Osteoblast (primary cell): Measurements from ENCODE around the gene EPHA1. TPM values are rescaled to one million over a fixed set of nuclear protein-coding genes. Genes with fewer than 3 reads are reported as not detected.

Experiments used
- DNase-seq: peaks from one replicate; pipeline ENCODE4 v3.0.0; 2011; ENCODE audit warnings: low spot score, mixed read lengths; ENCODE audit not compliant: insufficient read length; ENCODE audit errors: missing footprints
- H2AFZ ChIP-seq: 2 replicates; pipeline ENCODE4 v1.6.0; 2011; ENCODE audit warnings: mild to moderate bottlenecking, low read length
- H3K27ac ChIP-seq: 2 replicates; pipeline ENCODE4 v1.5.1; 2011; ENCODE audit warnings: mild to moderate bottlenecking, low read depth, low read length, moderate library complexity
- H3K27me3 ChIP-seq: 2 replicates; pipeline ENCODE4 v1.6.0; 2012; ENCODE audit warnings: mild to moderate bottlenecking, control low read depth, inconsistent platforms, low read length, moderate library complexity; ENCODE audit not compliant: insufficient read depth
- H3K36me3 ChIP-seq: 2 replicates; pipeline ENCODE4 v1.5.1; 2011; ENCODE audit warnings: mild to moderate bottlenecking, low read length, control low read depth, moderate library complexity; ENCODE audit not compliant: insufficient read depth
- H3K4me1 ChIP-seq: 2 replicates; pipeline ENCODE4 v1.5.1; 2011; ENCODE audit warnings: mild to moderate bottlenecking, low read length, control low read depth, moderate library complexity; ENCODE audit not compliant: insufficient read depth
- H3K4me2 ChIP-seq: 2 replicates; pipeline ENCODE4 v1.6.0; 2011; ENCODE audit warnings: mild to moderate bottlenecking, low read length; ENCODE audit not compliant: insufficient read depth
- H3K4me3 ChIP-seq: fragments of 200-600 bp; sonication (generic); 3 replicates; pipeline ENCODE4 v1.5.1; 2012; ENCODE audit warnings: mild to moderate bottlenecking, low read length, inconsistent platforms; ENCODE audit not compliant: insufficient read depth
- H3K79me2 ChIP-seq: 2 replicates; pipeline ENCODE4 v1.6.0; 2012; ENCODE audit warnings: mild to moderate bottlenecking, low read length, control low read depth, inconsistent platforms; ENCODE audit not compliant: insufficient read depth
- H3K9me3 ChIP-seq: 2 replicates; pipeline ENCODE4 v1.5.1; 2011; ENCODE audit warnings: low read depth, low read length, control low read depth
- H4K20me1 ChIP-seq: 2 replicates; pipeline ENCODE4 v1.6.0; 2012; ENCODE audit warnings: mild to moderate bottlenecking, low read length, control low read depth; ENCODE audit not compliant: insufficient read depth
- total RNA-seq: library from RNA; depleted of rRNA; stranded (reverse); fragments of >200 nt; gene quantifications from 2 replicates; pipeline ENCODE4 v1.2.3, GENCODE V29; 2012
- TF ChIP-seq, protein P1 (sequence below): IDR thresholded peaks from 2 replicates; pipeline ENCODE4 v1.5.1; 2011; ENCODE audit warnings: mild to moderate bottlenecking, low read depth, low read length, moderate library complexity; ENCODE audit errors: extremely low read depth

The EPHA1 gene
- total RNA-seq, 1 donor = not detected

- H3K79me2 ChIP-seq = no peaks in the 10 kb centered on the region
- H3K27me3 ChIP-seq = peaks cover under 1% of the 10 kb centered on the region
- no peak overlapping the region for H3K27ac ChIP-seq
- H4K20me1 ChIP-seq = peaks cover 21% of the 10 kb centered on the region
- peak; percentile 88 for DNase-seq
- TF ChIP-seq, protein P1, sequence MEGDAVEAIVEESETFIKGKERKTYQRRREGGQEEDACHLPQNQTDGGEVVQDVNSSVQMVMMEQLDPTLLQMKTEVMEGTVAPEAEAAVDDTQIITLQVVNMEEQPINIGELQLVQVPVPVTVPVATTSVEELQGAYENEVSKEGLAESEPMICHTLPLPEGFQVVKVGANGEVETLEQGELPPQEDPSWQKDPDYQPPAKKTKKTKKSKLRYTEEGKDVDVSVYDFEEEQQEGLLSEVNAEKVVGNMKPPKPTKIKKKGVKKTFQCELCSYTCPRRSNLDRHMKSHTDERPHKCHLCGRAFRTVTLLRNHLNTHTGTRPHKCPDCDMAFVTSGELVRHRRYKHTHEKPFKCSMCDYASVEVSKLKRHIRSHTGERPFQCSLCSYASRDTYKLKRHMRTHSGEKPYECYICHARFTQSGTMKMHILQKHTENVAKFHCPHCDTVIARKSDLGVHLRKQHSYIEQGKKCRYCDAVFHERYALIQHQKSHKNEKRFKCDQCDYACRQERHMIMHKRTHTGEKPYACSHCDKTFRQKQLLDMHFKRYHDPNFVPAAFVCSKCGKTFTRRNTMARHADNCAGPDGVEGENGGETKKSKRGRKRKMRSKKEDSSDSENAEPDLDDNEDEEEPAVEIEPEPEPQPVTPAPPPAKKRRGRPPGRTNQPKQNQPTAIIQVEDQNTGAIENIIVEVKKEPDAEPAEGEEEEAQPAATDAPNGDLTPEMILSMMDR = peak; percentile 31
- H3K4me2 ChIP-seq = no peak overlapping the region
- peaks cover 21% of the 10 kb centered on the region for H3K36me3 ChIP-seq
- H3K9me3 ChIP-seq = no peaks in the 10 kb centered on the region
- no peak overlapping the region for H2AFZ ChIP-seq
- peaks cover 32% of the 10 kb centered on the region for H3K4me1 ChIP-seq
- no peak overlapping the region for H3K4me3 ChIP-seq
These were observed 13.2 kb downstream of the EPHA1 start for GRCh38 chr7:143395187-143396149.

DNA sequence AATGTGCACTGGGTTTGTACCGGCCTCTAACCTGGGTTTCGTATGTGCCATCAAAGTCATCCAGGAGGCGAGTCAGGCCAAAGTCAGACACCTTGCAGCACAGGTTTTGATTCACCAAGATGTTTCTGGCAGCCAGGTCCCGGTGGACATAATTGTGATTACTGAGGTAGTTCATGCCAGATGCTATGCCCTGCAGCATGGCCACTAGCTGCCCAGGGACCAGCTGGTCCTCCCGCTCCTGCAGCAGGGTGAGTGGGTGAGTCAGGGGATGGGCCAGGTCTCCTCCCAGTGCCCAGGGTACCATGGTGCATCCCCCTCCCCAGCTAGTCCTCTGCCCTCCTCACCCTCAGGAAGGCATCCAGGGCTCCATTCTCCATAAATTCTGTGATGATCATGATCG lies 13.9 kb downstream of the EPHA1 start:
- Histone ChIP-seq H3K4me1 (peaks cover 39% of the 10 kb centered on the region), H2AFZ (no peak overlapping the region), H3K27ac (no peak overlapping the region), H3K4me2 (no peak overlapping the region), H3K27me3 (no peaks in the 10 kb centered on the region), H3K9me3 (no peaks in the 10 kb centered on the region), H3K79me2 (no peaks in the 10 kb centered on the region), H3K36me3 (peaks cover 28% of the 10 kb centered on the region), H3K4me3 (no peak overlapping the region), H4K20me1 (peaks cover 28% of the 10 kb centered on the region)
- TF ChIP-seq, protein P1 = no peak
- peak; percentile 79 for DNase-seq

GRCh38 chr7:143394068-143394467 lies 14.6 kb downstream of the EPHA1 start:
- Histone ChIP-seq H3K27me3 (no peaks in the 10 kb centered on the region), H3K4me3 (no peak overlapping the region), H4K20me1 (peaks cover 34% of the 10 kb centered on the region), H3K36me3 (peaks cover 35% of the 10 kb centered on the region), H3K4me2 (no peak overlapping the region), H2AFZ (no peak overlapping the region), H3K4me1 (peaks cover 39% of the 10 kb centered on the region), H3K27ac (no peak overlapping the region), H3K9me3 (no peaks in the 10 kb centered on the region), H3K79me2 (no peaks in the 10 kb centered on the region)
- TF ChIP-seq, protein P1 = no peak
- no peak for DNase-seq
